Cardiac fibroblast (primary cell): ENCODE results near the gene RNF31.

Experiments used
- DNase-seq, 2 donors: peaks; one replicate each; pipeline versions ENCODE4 v3.0.0 to v3.0.0-alpha.2; 2010; ENCODE audit warnings: low read depth in 2 of 2
- H3K4me3 ChIP-seq, 2 donors: replicated peaks in 1 of 2; 1 replicate in 1 of 2; 2 replicates in 1 of 2; pipeline ENCODE4 v1.5.1; 2011; ENCODE audit warnings: low read depth in 2 of 2, low read length in 2 of 2, mild to moderate bottlenecking in 2 of 2, moderate library complexity in 1 of 2
- CTCF ChIP-seq: IDR thresholded peaks from one replicate; pipeline ENCODE4 v1.5.1; 2011; ENCODE audit warnings: low read depth, mild to moderate bottlenecking, low read length, inconsistent platforms

The RNF31 gene

GRCh38 chr14:24132976-24133375 lies 14.3 kb upstream of the RNF31 start:
- H3K4me3 ChIP-seq, result no peak overlapping the region
- no peak for DNase-seq
- no peak for TF ChIP-seq CTCF

- H3K4me3 ChIP-seq, result no peak overlapping the region
- no peak for DNase-seq
- TF ChIP-seq CTCF, result no peak
Measured at GRCh38 chr14:24133735-24134134, 13.6 kb upstream of the RNF31 start.

GRCh38 chr14:24135584-24135833 lies 11.8 kb upstream of the RNF31 start:
- no peak for DNase-seq
- TF ChIP-seq CTCF, result no peak
- peak overlapping the region; percentile 76 to 89 for H3K4me3 ChIP-seq

GRCh38 chr14:24135834-24136683 lies 11.2 kb upstream of the RNF31 start, which contains the start of gene PSME1:
TSS of gene PSME1 (plus strand) at chr14:24136194. CDS start at chr14:24136263, 69 bp downstream.
- peak within 1 kb of the TSS; percentile 76 to 89 for H3K4me3 ChIP-seq
- TF ChIP-seq CTCF, result no peak

GRCh38 chr14:24136684-24137528 lies 10.4 kb upstream of the RNF31 start:
- DNase-seq, result no peak
- TF ChIP-seq CTCF, result no peak
- H3K4me3 ChIP-seq, result peak overlapping the region; percentile 76 to 89

More at GRCh38 chr14:24135834-24136683, 11.2 kb upstream of the RNF31 start, which contains the start of gene PSME1:
- peak; percentile 84 to 89 for DNase-seq

GRCh38 chr14:24137529-24138395 lies 9.5 kb upstream of the RNF31 start:
- no peak for TF ChIP-seq CTCF
- DNase-seq, result no peak
- H3K4me3 ChIP-seq, result no peak overlapping the region
